Hindlimb muscle (tissue), 1 donor: Measurements from ENCODE around the gene IL36RN. TPM values are rescaled to one million over a fixed set of nuclear protein-coding genes. Genes with fewer than 3 reads are reported as not detected.

ENCODE experiments used
- DNase-seq: peaks from one replicate; pipeline ENCODE4 v3.0.0-alpha.2; 2013
- polyA plus RNA-seq: library from polyadenylated mRNA; unstranded; fragments of 120-200 nt; gene quantifications from one replicate; pipeline ENCODE4 v1.2.1, GENCODE V29; 2013; ENCODE audit not compliant: insufficient read length

Gene IL36RN
- polyA plus RNA-seq = not detected

DNA sequence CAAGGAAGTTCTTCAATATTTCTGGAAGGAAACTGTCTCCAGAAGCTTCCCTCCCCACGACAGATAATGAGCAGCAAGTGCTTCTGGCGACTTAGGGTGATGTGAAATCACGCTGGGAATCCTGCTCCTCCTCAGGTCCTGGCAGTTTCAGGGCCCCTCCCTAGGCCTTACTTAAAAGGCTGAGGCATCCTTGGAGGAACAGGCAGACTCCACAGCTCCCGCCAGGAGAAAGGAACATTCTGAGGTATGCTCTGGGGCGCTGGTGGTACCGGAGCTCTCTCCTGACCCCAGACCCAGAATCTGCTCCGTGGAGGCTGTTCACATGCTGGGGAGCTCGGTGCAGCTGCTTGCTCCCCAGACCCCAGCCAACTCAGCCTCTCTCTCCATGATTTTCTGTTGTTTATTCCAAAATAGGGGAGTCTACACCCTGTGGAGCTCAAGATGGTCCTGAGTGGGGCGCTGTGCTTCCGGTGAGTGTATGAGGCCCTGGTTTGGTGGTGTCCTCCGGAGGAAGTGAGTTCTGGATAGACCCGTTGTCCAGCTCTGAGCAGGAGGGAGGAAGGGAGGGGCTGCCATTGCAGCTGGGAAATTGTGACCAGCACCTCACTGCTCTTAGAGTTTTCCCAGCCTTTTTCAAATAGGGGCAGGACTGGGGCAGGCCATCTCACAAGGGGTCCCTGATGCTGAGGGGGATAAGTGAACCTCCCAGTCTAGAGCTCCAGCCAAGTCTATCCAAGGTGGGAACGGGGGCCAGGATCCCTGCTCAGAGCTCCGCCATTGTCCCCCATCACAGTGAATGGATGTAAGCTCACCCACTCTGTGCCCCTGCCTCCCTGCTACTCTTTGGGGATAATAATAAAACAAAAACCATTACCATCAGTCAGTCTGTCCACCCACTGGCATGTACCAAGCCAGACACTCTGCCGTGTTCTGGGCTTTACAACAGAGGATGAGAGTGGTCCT lies at the start of gene IL36RN:
TSS of gene IL36RN (plus strand) at position 201 of the 963 bp plus-strand sequence. CDS start at position 442, 241 bp downstream.
- no peak for DNase-seq

DNA sequence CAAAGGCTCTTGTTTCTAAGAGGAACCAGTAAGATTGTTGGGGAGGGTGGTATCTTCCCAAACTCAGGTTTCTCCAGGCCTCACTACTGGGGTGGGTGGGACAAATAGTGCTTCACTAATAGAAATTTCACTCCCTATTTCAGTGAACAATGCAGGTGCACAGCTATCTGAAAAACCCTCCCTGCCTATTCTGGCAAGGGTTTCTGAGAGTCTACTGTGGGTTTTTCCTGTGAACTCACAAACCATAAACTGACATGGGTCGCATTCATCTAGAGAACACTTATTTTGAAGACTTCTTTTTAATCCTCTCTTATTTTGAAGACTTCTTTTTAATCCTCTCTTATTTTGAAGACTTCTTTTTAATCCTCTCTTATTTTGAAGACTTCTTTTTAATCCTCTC lies 49.4 kb upstream of the IL36RN start:
- DNase-seq = no peak

DNA sequence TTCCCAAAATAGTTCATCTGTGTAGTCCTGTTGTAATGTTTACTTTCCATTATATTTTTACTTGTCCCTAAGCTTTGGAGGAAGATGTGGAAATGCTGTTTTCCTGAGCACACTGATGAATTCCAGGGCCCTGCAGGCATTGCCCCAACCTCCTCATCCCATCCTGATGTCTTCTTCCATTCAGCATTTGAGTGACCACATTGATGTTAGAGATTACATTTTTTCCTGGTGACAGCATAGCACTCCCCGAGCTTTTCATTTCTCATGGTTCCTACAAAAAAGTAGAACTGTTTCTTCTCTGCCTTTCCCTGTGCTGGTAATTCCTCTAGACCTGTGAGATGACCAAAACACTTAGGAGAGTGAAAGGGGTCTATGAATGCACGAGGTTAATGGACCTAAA lies 48.9 kb upstream of the IL36RN start:
- no peak for DNase-seq

DNA sequence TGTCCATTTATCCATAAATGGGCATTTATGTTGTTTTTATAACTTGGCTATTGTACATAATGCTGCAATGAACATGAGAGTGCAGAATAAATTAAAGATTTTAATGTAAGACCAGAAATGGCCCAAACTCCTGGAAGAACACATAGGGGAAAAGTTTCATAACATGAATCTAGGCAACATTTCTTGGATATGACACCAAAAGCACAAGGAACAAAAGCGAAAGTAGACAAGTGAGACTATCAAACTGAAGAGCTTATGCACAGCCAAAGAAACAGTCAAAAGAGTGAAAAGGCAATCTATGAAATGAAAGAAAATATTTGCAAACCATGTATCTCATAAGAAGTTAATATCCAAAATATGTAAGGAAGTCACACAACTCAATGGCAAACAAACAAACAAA lies 47.9 kb upstream of the IL36RN start:
- DNase-seq = no peak

DNA sequence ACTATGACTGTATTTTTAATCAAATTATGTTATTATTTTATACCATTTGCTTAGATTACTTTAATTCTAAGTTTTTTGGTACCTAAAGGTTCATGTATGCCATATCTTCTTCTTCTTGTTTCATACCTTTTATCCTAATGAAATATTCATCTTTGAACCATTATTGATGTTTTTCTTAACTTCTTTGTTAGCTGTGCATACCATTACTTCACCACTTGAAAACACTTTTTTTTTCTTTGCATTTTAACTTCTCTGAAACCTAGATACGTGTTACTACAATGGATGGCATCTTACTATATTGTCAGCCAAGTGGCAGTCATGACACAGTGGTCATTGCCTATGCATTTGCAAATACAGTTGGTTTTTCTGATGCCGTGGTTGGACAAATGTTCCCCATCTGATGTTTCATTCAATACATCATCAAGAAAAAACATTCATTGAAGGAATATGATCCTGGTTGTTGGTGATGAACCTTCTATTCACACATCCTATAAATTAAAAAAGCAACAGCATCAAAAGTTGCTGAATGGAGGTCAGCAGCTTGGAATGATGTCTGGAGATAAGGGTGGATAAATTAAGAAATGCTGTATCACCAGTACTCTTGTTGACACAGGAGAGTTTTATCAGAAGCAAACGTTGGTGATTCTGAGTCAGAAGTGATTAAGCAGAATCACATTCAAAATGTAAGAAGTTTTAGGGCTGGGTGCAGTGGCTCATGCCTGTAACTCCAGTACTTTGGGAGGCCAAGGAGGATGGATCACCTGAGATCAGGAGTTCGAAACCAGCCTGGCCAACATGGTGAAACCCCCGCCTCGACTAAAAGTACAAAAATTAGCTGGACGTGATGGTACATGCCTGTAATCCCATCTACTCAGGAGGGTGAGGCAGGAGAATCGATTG lies 46.3 kb upstream of the IL36RN start:
- no peak for DNase-seq

DNA sequence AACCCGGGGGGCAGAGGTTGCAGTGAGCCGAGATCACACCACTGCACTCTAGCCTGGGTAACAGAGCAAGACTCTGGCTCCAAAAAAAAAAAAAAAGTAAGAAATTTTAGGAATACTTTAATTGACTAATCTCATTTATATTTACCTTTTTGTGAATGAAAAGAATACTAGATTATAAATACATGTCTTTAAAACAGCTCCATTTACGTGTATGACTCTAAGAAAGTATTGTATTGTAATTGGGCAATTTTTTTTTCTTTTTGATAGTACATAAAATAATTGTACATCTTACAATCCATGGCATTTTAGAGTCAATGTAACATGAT lies 45.7 kb upstream of the IL36RN start:
- no peak for DNase-seq

DNA sequence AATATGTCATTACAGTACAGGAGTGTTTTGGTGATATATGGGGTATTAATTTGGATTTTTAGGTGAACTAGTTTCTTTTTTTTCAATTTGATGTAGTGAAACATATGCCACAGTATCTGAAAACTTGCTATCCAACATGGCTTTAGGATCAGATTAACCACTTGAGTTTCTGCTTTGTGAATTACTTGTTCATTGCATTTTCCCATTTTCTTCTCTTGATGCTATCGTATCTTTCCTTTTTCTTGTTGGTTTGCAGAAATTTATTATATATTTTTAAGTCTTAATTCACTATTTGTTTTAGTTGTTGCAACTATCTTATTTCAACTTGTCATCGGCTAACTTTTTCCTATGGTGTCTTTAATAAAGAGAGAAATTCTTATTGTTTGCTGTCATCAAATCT lies 44.9 kb upstream of the IL36RN start:
- no peak for DNase-seq

DNA sequence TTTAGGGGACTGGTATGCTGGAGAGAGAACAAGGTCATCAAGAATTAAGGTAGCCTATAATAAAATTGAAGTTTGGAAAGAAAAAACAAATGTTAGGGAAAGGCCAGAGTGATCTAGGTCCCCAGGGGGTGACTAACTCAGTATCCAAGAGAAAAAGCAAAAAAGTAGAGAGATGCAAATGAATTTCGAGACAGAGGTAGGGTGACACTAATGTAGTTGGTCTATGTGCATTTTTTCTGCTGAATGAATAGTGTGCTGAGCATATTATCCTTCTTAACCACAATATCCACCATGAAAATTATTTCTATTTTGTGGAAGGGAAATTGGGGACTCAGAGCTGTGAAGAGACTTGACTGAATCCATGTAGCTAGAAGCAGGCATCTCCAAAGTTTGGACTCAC lies 44.0 kb upstream of the IL36RN start:
- no peak for DNase-seq

DNA sequence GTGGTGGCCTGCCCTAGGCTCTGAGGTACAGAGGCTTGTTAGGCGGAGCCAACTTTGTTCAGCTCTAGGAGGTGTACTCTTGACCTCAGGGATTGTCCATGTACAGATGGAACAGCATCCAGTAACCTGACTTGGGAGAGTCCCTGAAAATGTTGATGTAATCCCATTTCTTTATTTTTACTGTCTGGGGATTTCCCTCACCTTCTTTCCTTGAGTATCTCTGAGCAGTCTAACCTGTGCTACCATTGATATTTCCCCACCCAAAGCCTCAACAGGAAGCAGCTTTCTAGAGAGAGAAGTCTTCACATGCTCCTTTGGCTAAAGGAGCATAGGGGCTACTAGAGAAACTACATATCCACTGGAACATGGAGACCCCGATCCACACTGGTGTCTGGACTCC lies 43.3 kb upstream of the IL36RN start:
- no peak for DNase-seq

DNA sequence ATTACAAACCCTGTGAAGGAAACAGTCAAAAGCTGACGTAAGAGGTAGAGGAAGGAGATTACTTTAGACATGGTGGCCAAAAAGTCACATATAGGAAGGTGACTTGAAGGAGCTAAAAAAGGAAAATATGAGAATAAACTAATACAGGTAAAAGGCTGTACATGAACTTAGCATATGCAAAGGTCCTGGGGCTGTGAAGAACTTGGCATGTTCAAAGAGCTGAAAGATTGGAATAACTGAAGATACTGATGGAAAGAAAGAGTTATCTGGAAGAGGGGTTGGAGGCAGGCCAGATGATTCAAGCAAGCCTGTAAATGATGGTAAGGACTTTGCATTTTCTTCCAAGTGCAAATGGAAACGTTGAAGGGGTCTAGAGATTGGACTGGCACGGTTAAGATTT lies 40.5 kb upstream of the IL36RN start:
- no peak for DNase-seq

DNA sequence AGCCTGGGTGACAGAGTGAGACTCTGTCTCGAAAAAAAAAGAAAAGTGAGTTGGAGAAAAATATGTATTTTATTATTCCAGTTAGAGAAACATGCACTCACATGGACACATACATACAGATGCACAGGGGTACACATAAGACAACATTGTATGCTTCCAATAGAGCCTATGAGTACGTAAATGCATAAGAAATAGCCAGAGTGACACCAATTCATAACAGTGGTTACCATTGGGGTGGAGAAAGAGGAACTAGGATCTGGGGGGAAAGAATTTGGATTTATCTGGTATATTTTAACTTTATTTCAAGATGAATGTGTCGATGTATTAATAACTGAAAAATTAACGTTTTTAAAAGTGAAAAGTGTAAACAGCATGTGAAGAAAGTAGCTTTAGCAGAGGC lies 37.7 kb upstream of the IL36RN start:
- DNase-seq = no peak

DNA sequence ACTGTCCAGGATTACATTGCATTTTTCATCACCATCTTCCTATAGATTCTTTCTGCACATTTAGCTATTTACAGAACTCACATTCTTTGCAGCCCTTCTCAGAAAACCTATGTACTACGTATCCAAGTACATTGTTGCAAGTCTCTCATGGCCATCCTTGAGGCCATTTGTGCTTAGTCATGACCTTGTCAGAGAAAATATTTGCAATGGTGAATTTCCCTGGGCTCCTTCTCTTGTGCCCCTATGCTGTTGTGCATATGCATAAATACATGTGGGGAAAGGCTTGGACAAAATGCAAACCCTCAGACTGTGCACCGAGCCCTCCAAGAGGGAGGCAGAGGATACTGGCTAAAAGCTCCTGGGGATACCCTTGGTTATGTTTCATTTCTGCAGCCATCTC lies 34.2 kb upstream of the IL36RN start:
- DNase-seq = no peak

DNA sequence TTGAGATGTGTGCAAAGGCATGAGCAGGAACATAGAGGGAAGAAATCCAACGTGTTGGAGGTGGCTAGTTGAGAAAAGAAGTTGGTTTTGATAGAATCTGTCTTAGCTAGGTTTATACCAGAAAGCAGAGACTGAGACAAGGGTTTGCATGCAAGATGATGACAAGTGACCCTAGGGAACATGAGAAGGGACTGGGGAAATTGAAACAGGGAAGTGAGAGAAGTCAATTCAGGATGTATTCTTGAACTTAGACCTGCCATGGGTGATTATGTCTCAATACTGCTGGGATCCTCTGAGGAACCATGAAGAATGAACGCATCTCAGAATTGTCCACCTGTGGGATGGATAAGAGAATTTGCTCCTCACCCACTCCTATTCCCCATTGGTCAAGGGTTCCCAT lies 33.3 kb upstream of the IL36RN start:
- no peak for DNase-seq

DNA sequence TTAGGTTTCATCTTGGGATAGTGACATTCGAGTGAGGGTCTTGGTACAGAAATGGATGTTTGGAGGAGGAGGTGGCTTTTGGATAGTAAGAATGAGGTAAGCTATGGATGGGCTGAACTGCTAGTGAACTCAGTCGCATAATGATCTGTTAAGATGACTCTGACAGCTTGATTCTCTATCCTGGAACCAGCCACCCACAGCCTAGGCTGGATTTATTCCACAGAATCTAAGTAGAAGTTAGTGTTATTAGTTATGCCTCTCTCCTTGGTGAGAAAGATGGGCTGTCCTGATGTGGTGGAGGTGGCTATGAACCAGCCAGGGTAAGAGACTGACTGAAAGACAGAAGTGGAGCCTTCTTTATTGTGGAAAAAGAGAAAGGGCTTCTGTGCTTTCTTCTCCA lies 31.3 kb upstream of the IL36RN start:
- DNase-seq = no peak

DNA sequence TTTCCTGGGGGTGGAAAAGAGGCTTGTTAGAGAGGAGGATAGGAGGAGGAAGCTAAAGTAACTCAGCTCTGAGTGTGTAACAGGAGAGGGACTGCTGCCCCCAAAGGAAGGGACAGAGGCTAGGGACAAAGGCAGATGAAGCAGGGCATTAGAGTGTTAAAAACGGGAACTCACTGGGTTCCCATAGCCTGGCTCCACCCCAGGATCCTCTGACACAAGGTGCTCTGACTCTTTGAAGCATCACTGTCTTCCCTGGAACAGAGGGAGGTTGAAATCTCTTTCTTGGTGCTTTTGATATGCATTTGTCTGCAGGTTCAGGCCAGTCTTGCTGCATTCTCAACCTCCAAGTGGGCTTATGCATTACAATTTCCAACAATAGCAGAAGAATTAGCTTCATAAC lies 30.9 kb upstream of the IL36RN start:
- no peak for DNase-seq

DNA sequence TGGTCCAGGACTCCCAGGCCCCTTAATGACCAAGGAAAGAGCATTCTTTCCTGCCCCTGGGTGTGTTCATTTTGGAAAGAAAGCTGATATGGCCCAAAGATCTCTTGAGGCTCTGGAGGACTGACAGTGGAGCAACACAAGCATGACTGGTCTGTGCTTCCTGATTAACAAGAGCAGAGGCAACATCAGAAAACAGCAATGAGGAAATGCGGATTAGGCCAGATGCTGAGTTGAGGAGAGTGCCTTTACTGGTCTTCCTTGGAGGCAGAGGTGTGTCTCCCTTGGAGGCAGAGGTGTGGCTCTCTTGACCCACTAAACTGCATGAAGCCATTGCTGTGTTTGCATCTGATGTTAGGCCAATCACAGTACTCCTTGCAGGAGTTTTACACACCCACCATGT lies 26.3 kb upstream of the IL36RN start:
- no peak for DNase-seq

DNA sequence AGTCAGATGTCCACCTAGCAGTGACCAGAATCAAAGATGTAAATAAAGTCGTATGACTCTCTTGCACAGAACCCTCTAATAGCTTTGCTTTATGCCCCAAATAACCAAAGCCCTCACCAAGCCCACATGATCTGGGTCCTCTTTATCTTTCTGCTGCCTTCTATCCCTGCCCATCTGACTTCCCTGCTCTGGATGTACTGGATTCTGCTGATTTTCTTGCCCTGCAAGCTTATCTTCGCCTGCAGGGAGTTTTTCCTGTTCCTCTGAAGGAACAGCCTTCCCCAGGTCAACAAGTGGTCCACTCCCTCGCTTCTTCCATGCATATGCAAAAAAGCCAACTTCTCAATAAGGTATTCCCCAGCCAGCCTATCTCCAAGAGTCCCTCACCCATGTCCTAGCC lies 25.0 kb upstream of the IL36RN start:
- no peak for DNase-seq

DNA sequence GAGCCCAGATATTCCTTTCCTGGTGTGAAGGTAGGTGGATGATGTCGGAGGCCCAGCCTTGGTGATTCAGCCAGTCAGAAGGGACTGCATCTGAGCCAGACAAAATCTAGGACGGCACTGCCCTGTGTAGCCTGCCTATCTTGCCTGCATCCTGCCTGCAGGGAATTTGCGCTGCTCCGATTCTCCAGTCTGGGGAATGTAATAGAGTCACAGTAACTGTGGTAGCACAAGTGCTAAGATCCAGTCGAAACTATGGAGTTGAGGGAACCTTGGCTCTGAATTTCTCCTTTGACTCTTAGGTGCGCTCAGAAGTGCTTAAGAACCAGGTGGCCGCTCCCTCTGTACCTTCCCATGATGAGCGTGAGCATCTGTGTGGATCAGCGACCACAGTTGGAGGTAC lies 22.2 kb upstream of the IL36RN start:
- DNase-seq = no peak

DNA sequence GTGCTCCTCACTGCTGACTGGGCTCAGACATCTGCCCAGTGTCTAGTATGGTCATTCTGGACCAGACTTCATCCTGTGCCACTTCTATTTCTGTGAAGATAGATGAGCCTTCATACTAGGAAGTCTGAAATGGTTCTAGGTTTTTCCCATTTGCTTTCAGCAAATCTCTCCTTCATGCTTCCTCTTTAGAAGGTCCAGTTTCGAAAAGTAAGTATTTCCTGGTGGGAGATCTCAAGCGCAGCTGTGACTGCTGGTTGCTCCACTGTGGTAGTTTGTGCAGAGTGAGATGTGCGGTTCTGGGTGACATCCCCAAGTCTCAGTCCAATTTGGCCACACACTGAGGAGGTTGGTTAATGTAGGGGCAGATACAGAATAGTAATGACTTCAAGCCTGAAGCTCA lies 20.7 kb upstream of the IL36RN start:
- DNase-seq = no peak

DNA sequence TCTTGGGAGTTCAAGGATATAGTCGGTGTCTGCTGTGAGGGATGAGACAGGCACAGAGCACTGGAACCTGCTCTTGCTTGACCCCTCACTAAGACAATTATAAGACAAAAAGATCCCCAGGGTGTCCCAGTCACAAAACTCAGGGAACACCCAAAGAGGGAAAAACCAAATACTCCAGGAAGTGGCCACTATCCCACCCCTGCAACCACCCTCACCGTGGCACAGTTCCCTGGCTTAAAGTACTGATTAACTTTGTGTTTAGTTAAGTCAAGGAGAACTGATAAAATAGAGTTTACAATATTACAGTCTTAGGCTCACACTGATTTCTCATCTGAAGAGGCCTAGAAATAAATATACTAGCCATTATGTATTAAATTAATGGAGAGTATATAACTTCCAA lies 19.8 kb upstream of the IL36RN start:
- no peak for DNase-seq

DNA sequence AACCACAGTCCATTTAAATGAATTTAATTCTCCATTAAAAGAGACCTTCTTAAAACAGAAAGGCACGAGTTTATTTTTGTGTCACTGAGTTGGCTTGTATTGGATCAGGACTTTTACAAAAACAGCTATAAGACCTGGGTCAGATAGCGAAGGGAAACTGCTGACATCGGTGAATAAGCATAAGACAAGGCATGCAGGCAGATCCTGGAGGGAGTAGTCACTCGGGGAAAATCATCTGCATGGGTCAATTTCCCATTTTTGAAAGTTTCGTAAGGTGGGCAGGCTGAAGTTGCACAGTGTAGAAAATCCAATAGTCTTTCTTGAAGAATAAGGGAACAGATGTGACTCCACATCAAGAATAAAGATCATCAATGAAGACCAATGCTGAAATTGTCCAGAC lies 19.3 kb upstream of the IL36RN start:
- no peak for DNase-seq

DNA sequence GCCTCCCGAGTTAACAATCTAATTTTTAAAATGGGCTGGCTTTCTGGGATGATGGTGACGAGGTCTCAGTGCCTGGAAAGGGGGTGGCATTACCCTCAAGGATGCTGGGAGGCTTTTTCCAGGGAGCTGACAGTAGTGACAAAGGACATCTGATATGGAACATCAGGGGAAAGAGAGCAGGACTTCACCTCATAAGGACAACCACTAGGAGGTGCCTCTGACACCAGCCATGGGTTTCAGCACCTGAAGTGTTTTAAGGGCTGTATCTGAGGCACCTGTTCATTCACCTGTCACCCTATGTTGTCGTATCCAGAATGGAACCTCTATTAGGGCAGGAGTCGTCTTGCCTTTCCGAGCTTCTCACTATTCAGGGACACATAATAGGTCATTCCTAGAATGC lies 17.1 kb upstream of the IL36RN start:
- no peak for DNase-seq

DNA sequence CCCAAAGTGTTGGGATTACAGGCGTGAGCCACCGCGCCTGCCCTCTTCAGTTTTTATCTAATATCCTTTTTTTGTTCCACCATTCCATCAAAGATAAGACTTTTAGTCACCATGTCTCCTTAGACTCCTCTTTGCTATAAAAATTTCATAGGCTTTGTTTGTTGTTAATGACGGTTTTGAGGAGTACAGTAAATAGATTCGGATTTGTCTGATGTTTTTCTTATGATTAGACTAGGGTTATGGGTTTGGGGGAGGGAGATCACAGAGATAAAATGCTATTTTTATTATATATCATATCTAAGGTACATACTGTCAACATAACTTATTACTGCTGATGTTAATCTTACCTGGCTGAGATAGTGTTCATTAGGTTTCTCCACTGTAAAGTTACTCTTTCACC lies 12.5 kb upstream of the IL36RN start:
- no peak for DNase-seq
